HepG2 (cell line): ENCODE data around the gene VSTM4. TPM values are rescaled to one million over a fixed set of nuclear protein-coding genes. Genes with fewer than 3 reads are reported as not detected.
A peak's percentile ranks its signal among the peaks of the same experiment; 100 is the strongest.

Source experiments
- ATAC-seq: fragments of 200-7000 bp; cut with Tn5 transposase; 3 replicates; pipeline ENCODE4 v1.9.1; 2020; ENCODE audit warnings: mild to moderate bottlenecking, moderate library complexity
- BruUV-seq: library from RNA; stranded (reverse); fragments of 400-500 nt; replicated peaks from 2 replicates; lab custom pipeline; 2021; lab: Mats Ljungman, UMichigan
- CTCF ChIA-PET: fragments of 300-600 bp; formaldehyde crosslinking; extraction: SDS; loops from one replicate; lab custom pipeline; 2021; ENCODE audit warnings: low total read pairs, inconsistent platforms, low intra/inter-chr PET ratio; lab: Yijun Ruan, JAX
- POLR2A ChIA-PET: fragments of 350-600 bp; sonication (Branson Sonifier 250); formaldehyde crosslinking; loops from one replicate; lab custom pipeline; 2020; ENCODE audit warnings: antibody characterized with exemption, inconsistent platforms; lab: Yijun Ruan, JAX
- DNase-seq: peaks from one replicate; pipeline ENCODE4 v3.0.0-alpha.2; 2015; ENCODE audit warnings: low spot score
- FAIRE-seq: peaks from 3 replicates; lab custom pipeline; 2011; peaks lifted over from hg19 to GRCh38; lab: Jason Lieb, UNC
- H2AFZ ChIP-seq: one replicate; pipeline ENCODE4 v1.6.1; 2011; ENCODE audit warnings: low read length, inconsistent platforms
- H3K27ac ChIP-seq: fragments of 300-600 bp; 3 replicates; pipeline ENCODE4 v1.8.0; 2011; ENCODE audit warnings: mixed run types, mild to moderate bottlenecking, mixed read lengths, low read length, inconsistent platforms; ENCODE audit not compliant: insufficient read depth; ENCODE audit errors: extremely low read length
- H3K27me3 ChIP-seq, 2 experiments: fragments of 200-600 bp in 1 of 2; 2 replicates in 1 of 2; 3 replicates in 1 of 2; pipeline versions ENCODE4 v1.6.0 to v1.8.0; 2011; ENCODE audit warnings: low read length in 2 of 2, mild to moderate bottlenecking in 2 of 2, moderate library complexity in 2 of 2, inconsistent platforms in 1 of 2; ENCODE audit not compliant: insufficient read depth in 2 of 2, control insufficient read depth in 1 of 2
- H3K36me3 ChIP-seq, 2 experiments: fragments of 200-600 bp in 1 of 2; replicated peaks in 1 of 2; 2 replicates in 1 of 2; 3 replicates in 1 of 2; pipeline versions ENCODE4 v1.5.1 to v1.8.0; 2011; ENCODE audit warnings: low read length in 2 of 2, inconsistent platforms in 1 of 2; ENCODE audit not compliant: insufficient read depth in 2 of 2, control insufficient read depth in 1 of 2
- H3K4me1 ChIP-seq: 2 replicates; pipeline ENCODE4 v1.5.1; 2012; ENCODE audit warnings: low read length, inconsistent platforms; ENCODE audit not compliant: insufficient read depth
- H3K4me2 ChIP-seq: 2 replicates; pipeline ENCODE4 v1.6.0; 2011; ENCODE audit warnings: low read depth, low read length, inconsistent platforms
- H3K4me3 ChIP-seq, 3 experiments: fragments of 200-600 bp in 1 of 3; sonication (generic), shearing (Covaris generic) in 1 of 3; replicated peaks in 1 of 3; 2 replicates each; pipeline ENCODE4 v1.5.1; 2011 to 2016; ENCODE audit warnings: low read length in 3 of 3, inconsistent platforms in 2 of 3, low read depth in 2 of 3, mild to moderate bottlenecking in 2 of 3, control low read depth in 1 of 3, mixed read lengths in 1 of 3; ENCODE audit not compliant: insufficient read depth in 1 of 3
- H3K79me2 ChIP-seq: one replicate; pipeline ENCODE4 v1.6.1; 2011; ENCODE audit warnings: low read length, inconsistent platforms; ENCODE audit not compliant: insufficient read depth
- H3K9ac ChIP-seq: 2 replicates; pipeline ENCODE4 v1.6.0; 2011; ENCODE audit warnings: mild to moderate bottlenecking, low read depth, low read length, inconsistent platforms; ENCODE audit not compliant: insufficient read depth
- H3K9me3 ChIP-seq: 2 replicates; pipeline ENCODE4 v1.5.1; 2012; ENCODE audit warnings: mild to moderate bottlenecking, low read length
- H4K20me1 ChIP-seq: 2 replicates; pipeline ENCODE4 v1.6.0; 2011; ENCODE audit warnings: inconsistent platforms, mild to moderate bottlenecking, low read length, moderate library complexity; ENCODE audit not compliant: insufficient read depth
- GZF1 ChIP-seq: sonication (generic); formaldehyde crosslinking; IDR thresholded peaks from 2 replicates; pipeline ENCODE4 v1.5.1; 2020; ENCODE audit warnings: mild to moderate bottlenecking, missing genetic modification reagents
- HOXA5 ChIP-seq: sonication (generic); formaldehyde crosslinking; IDR thresholded peaks from 2 replicates; pipeline ENCODE4 v1.4.0; 2020; ENCODE audit warnings: missing genetic modification reagents
- LCORL ChIP-seq, 2 experiments: fragments of 450-650 bp in 1 of 2; sonication (generic) in 1 of 2; formaldehyde crosslinking in 1 of 2; IDR thresholded peaks; 2 replicates each; pipeline versions ENCODE4 v1.5.0 to v1.6.1; 2017 to 2020; ENCODE audit warnings: antibody characterized with exemption in 1 of 2, missing genetic modification reagents in 1 of 2
- MBD4 ChIP-seq: IDR thresholded peaks from 2 replicates; pipeline ENCODE4 v1.6.1; 2012; ENCODE audit warnings: low read length, inconsistent platforms, borderline replicate concordance
- MED13 ChIP-seq: sonication (generic); formaldehyde crosslinking; IDR thresholded peaks from 2 replicates; pipeline ENCODE4 v1.5.0; 2020; ENCODE audit warnings: missing genetic modification reagents
- SCMH1 ChIP-seq: sonication (generic); formaldehyde crosslinking; IDR thresholded peaks from 2 replicates; pipeline ENCODE4 v1.9.0; 2021; ENCODE audit warnings: missing genetic modification reagents, mild to moderate bottlenecking, borderline replicate concordance
- SNAPC2 ChIP-seq: sonication (generic); formaldehyde crosslinking; IDR thresholded peaks from 2 replicates; pipeline ENCODE4 v1.8.1; 2022; ENCODE audit warnings: mild to moderate bottlenecking, missing genetic modification reagents
- TEF ChIP-seq: sonication (generic); formaldehyde crosslinking; IDR thresholded peaks from 2 replicates; pipeline ENCODE4 v1.5.0; 2020; ENCODE audit warnings: missing genetic modification reagents
- WGBS: methylation state at CpG from one replicate; pipeline ENCODE4 v1.1.6; 2017; ENCODE audit warnings: low lambda C conversion rate; 5-methylcytosine and 5-hydroxymethylcytosine counted together
- in situ Hi-C: cut with HindIII; loops from 2 replicates; pipeline ENCODE4 v1.10.0; 2017; ENCODE audit warnings: low pct_unique_long_range_greater_than_20kb; ENCODE audit not compliant: extremely low pct_ligation_motif_present
- intact Hi-C: fragments of 100-400 bp; cut with micrococcal nuclease; formaldehyde crosslinking; loops from one replicate; pipeline ENCODE4 v1.10.0; 2022; ENCODE audit not compliant: unreplicated experiment
- polyA plus RNA-seq, 8 experiments: library from polyadenylated mRNA; depleted of rRNA in 3 of 8; stranded (reverse) in 7 of 8; unstranded in 1 of 8; fragments of >200 nt; fragmentation: Illumina TruSeq in 4 of 8; extraction: Trizol in 4 of 8; gene quantifications; 2 replicates each; pipeline versions ENCODE4 v1.2.1 to v1.2.3, GENCODE V29; 2011 to 2016; ENCODE audit warnings: low read depth in 4 of 8, missing spikeins in 1 of 8, mixed read lengths in 1 of 8; ENCODE audit not compliant: insufficient read depth in 1 of 8
- total RNA-seq, 5 experiments: library from RNA; depleted of rRNA; stranded (reverse); fragments of >200 nt; fragmentation: Illumina TruSeq; extraction: Trizol; gene quantifications; 2 replicates each; pipeline ENCODE4 v1.2.3, GENCODE V29; 2016; ENCODE audit warnings: low read depth in 1 of 5
- TF ChIP-seq, protein P1 (sequence below): fragments of 450-650 bp; IDR thresholded peaks from 2 replicates; pipeline ENCODE4 v1.6.1; 2016

VSTM4 gene
- total and polyA plus RNA-seq, 2 of the 13 experiments (the other 11 are each of a cell fraction or from before 2014, with no cell fraction given): not detected

GRCh38 chr10:49123981-49124950 is 8.9 kb upstream of the VSTM4 start (continued):
- no peak for TF ChIP-seq HOXA5 (CRISPR knock-in tag)
- TF ChIP-seq MED13 (CRISPR knock-in tag): no peak
- no peak for TF ChIP-seq LCORL (IDR thresholded peaks at IDR 0.05)
- TF ChIP-seq LCORL (CRISPR knock-in tag; IDR thresholded peaks at IDR 0.05): no peak
- no peak for TF ChIP-seq SNAPC2 (CRISPR knock-in tag)
- no peak for TF ChIP-seq GZF1 (CRISPR knock-in tag)
- TF ChIP-seq TEF (CRISPR knock-in tag): no peak

- DNase-seq (no peak), FAIRE-seq (no peak), ATAC-seq (no peak)
- no peak overlapping the region for H3K4me2 ChIP-seq
- H4K20me1 ChIP-seq: no peaks in the 10 kb centered on the region
- no peaks in the 10 kb centered on the region for H3K9me3 ChIP-seq
- peaks cover 0 to 2% of the 10 kb centered on the region in 2 experiments; a peak in 1 of 5 replicates for H3K27me3 ChIP-seq
- H3K9ac ChIP-seq: no peak overlapping the region
- intact Hi-C loops (no loop called here), in situ Hi-C loops (no loop called here)
- H3K79me2 ChIP-seq: no peaks in the 10 kb centered on the region
- H3K4me3 ChIP-seq: no peak overlapping the region
- no peaks in the 10 kb centered on the region for H3K4me1 ChIP-seq
- TF ChIP-seq MBD4 (no peak), SCMH1 (CRISPR knock-in tag) (no peak)
- TF ChIP-seq, protein P1, sequence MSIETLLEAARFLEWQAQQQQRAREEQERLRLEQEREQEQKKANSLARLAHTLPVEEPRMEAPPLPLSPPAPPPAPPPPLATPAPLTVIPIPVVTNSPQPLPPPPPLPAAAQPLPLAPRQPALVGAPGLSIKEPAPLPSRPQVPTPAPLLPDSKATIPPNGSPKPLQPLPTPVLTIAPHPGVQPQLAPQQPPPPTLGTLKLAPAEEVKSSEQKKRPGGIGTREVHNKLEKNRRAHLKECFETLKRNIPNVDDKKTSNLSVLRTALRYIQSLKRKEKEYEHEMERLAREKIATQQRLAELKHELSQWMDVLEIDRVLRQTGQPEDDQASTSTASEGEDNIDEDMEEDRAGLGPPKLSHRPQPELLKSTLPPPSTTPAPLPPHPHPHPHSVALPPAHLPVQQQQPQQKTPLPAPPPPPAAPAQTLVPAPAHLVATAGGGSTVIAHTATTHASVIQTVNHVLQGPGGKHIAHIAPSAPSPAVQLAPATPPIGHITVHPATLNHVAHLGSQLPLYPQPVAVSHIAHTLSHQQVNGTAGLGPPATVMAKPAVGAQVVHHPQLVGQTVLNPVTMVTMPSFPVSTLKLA: 0 out of 2 replicates have a peak, but pooled peaks have one; percentile 22
- WGBS: 10% methylated on average over 3 of the region's 3 CpGs
- no peak overlapping the region for H3K27ac ChIP-seq
- no peaks in the 10 kb centered on the region for H3K36me3 ChIP-seq
- no TSS peak for BruUV-seq
- CTCF ChIA-PET: no interaction called here
- no peak overlapping the region for H2AFZ ChIP-seq
- POLR2A ChIA-PET: no interaction called here
Observed at GRCh38 chr10:49120911-49121310, 5.6 kb upstream of the VSTM4 start.
